Effector CD4-positive, alpha-beta T cell (primary cell): ENCODE results near the gene TMEM208.

ENCODE experiments used
- DNase-seq: peaks from one replicate; pipeline ENCODE4 v3.0.0-alpha.2; 2020

Gene TMEM208

DNA sequence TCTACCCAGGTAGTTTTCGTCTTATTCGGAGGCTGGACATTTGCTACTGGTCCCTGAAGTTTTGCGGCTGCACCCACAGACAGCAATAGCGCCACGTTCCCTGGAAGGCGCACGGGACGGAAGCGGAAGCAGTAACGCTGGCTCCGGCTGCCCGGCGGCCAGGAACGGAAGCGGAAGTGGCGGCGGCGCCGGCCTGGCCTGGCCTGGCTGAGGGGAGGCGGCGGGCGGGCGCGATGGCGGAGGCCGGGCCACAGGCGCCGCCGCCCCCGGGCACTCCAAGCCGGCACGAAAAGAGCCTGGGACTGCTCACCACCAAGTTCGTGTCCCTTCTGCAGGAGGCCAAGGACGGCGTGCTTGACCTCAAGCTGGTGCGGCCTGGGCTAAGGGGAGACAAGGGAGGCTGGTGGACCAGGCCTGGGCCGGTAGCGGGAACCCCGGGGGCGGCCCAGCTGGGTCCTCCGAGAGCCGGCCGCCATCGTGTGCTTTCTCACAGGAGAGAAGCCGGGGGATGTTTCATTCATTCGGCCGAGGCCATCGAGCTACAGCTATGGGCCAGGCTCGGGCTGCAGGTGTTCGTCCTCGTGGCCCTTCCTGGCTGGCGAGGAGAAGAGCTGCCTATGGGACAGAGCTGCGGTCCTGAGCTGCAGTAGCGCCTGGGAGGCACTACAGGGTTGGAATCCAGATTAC, 34.8 kb upstream of the TMEM208 start, which contains the start of gene E2F4:
Gene E2F4, plus strand, starts transcription at position 161 of the 687 bp plus-strand sequence. Its CDS starts 73 bp downstream, at position 234.
- peak; percentile 80 for DNase-seq

- DNase-seq, result no peak
These were observed 34.1 kb upstream of the TMEM208 start for GRCh38 chr16:67192781-67193361.

- DNase-seq, result no peak
These were observed 33.4 kb upstream of the TMEM208 start for GRCh38 chr16:67193536-67193935.

GRCh38 chr16:67194260-67194659, 32.7 kb upstream of the TMEM208 start:
- DNase-seq, result no peak

- no peak for DNase-seq
These were observed 31.3 kb upstream of the TMEM208 start for GRCh38 chr16:67195676-67196075.

DNA sequence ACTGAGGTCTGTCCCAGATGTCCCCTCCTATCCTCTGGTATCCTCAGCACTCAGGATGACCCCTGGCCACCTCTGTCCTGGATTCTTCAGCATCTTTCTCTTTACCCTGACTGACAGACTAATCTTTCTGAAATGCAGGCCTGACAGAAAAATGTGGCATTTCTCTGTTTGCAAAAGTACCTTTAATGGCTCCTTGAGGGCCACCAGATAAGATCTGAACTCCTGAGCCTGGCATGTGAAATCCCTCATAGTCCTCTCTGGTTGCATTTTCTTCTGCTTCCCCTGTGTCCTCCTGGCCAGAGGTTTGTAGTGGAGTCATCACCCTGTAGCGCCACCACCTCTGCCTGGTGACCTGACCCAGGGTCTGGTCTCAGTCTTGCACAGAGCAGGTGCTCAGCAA, 30.0 kb upstream of the TMEM208 start:
- no peak for DNase-seq

DNA sequence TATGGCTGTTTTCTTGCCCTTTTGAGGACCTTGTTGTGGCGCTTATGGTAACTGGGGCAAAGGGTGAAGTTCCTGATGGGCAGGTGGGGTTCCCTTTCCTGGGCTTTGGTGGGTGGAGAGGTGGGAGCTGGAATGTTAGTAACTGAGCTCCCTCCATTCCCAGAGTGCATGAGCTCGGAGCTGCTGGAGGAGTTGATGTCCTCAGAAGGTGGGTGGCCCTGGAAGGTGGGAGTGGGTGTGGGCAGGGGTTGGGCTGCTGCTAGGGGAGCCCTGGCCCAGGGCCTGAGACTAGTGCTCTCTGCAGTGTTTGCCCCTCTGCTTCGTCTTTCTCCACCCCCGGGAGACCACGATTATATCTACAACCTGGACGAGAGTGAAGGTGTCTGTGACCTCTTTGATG, 29.2 kb upstream of the TMEM208 start:
- DNase-seq, result no peak

DNA sequence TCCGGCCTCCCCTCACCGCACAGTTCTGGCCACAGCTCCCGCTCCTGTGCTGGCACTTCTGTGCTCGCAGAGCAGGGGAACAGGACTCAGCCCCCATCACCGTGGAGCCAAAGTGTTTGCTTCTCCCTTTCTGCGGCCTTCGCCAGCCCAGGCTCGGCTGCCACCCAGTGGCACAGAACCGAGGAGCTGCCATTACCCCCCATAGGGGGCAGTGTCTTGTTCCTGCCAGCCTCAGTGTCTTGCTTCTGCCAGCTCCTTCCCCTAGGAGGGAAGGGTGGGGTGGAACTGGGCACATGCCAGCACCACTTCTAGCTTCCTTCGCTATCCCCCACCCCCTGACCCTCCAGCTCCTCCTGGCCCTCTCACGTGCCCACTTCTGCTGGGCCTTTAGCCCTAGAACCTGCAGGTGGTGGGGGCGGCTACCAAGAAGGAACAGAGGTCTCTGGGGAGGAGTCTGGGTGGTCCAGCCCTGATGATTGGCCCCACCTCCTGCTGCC, 28.6 kb upstream of the TMEM208 start:
- DNase-seq, result no peak

- no peak for DNase-seq
These were observed 27.7 kb upstream of the TMEM208 start, which contains the start of gene ELMO3 for GRCh38 chr16:67199011-67199807. TSS of gene ELMO3 (plus strand) at chr16:67199131. CDS start at chr16:67199327, 196 bp downstream.

GRCh38 chr16:67199808-67200198, 27.1 kb upstream of the TMEM208 start:
- no peak for DNase-seq

GRCh38 chr16:67200491-67200890, 26.4 kb upstream of the TMEM208 start:
- DNase-seq, result no peak

- no peak for DNase-seq
These were observed 25.3 kb upstream of the TMEM208 start for GRCh38 chr16:67201411-67202345.

DNA sequence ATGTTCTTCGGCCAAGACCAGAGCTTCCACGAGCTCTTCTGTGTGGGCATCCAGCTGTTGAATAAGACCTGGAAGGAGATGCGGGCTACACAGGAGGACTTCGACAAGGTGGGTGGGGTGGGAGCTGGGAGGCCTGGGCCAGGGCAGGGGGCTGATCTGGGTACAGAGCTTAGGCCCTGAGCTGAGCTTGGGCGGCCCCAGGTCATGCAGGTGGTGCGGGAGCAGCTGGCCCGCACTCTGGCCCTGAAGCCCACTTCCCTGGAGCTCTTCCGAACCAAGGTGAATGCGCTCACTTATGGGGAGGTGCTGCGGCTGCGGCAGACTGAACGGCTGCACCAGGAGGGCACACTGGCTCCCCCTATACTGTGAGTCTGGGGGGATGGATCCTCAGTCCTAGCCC, 24.5 kb upstream of the TMEM208 start:
- DNase-seq, result no peak

- DNase-seq, result no peak
These were observed 23.9 kb upstream of the TMEM208 start for GRCh38 chr16:67202956-67203493.

- DNase-seq, result no peak
These were observed 22.9 kb upstream of the TMEM208 start for GRCh38 chr16:67204076-67204475.

DNA sequence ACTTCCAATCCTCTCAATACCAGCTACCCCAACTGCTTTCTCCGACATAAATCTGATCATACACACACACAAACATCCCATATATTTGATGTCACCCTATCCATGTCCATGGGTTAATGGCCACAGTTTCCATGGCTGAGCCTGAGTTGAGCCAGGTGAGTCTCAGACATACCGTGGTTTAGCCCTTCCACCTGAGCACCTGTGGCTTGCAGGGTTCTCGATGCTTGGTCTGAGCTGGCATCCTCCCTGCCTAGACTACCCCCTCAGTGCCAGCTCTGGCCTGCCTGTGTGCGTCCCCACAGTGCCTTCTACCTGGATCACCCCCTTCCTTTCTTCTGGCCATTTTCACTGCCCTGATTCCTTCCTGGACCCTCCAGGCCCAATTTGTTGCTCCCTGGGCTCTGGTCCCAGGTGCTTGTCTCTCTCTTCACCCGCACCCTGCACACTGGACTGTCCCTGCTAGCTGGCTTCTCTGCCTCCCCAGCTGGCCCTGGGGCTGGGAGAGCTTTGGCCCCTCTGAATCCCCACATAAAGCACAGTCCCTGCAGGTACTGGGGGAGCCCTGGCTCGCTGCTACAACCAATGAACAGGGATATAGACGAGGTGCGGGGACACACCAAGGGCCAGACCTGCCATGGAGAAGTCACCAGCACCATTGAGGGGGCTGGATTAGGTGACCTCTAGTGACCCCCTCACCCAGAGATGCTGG, 20.6 kb upstream of the TMEM208 start:
- DNase-seq, result no peak

DNA sequence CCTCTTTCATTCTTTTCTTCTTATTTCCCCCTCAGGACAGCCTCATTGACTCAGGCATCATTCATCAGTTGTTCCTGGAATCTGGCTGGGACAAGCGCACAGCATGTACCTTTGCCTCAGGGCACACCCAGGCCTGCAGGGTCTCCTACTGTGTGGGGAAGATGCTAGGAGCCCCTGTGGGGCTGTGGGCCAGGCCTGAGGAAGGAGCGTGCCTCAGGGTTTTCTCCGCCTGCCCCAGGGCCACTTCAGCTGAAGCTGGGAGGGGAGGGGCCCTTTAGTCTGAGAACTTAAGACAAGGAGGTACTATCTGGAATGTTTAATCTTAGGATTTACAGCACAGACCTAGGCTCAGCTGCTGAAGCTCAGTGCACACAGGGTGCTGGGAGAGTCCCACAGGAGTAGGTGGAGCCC, 20.1 kb upstream of the TMEM208 start:
- no peak for DNase-seq

DNA sequence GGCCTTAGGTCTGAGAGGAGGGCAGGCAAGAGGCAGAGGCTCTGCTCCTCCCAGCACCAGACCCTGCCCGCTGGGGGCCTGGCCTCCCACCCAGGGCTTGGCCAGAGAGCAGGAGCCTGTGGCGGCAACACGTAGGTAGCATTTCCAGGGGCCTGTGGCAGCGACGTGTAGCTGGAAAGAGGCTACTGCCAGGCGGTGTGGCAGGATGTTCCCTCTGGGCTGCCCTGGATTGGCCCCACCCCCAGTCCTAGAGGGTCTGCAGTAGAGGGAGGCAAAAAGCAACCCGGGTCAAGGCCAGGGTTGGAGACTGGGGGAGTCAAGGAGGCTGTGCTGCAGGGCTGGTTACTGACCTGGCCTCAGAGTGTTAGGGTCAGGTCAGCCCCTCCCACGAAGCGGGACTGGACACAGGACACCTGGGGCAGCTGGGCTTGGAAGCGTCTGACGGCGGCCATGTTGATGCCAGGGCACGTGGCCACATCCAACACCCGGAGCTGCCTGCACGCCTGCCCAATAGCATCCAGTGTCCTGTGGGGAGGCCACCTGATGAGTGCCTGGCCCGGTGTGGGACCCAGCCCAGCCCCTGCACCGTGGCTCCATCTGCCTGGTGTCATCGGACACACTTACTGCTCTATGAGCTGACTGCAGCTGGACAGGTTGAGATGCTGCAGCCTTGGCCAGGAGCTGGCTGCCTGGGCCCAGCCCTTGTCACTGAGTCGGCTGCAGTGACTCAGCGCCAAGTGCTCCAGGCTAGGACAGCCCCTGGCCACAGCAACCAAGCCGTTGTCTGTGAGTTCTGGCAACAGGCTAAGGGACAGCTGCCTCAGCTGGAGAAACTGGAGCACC, 19.5 kb upstream of the TMEM208 start:
- no peak for DNase-seq

GRCh38 chr16:67208154-67208896, 18.6 kb upstream of the TMEM208 start:
- no peak for DNase-seq

DNA sequence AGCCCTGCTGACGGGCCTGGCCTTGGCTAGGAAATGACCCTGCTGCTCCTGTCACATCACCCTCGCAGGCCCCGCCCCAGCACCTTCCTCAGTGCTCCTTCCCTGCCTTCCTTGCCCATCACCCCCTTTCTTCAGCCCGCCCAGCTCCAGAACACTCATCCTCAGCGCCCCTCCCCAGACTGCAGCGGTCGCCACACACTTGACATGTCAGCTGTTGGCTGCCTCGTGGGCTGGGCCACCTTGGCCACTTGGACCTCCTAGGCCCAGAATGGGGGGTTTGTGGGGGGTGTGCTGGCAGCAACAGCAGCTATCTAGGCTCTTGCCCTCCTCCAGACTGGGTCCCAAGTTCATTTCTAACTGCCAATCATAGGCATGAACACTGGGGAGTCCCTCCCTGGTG, 17.4 kb upstream of the TMEM208 start:
- no peak for DNase-seq
